GM19351 (cell line): ENCODE results near the gene ABI3BP.
"Not testable (repeated sequence)": the region's sequence is repeated elsewhere in the genome, so short reads cannot be mapped to it uniquely, and the experiment has no call there.

Experiments
- ATAC-seq: cut with Tn5 transposase; IDR thresholded peaks from one replicate; pipeline ENCODE4 v1.9.1; 2021; ENCODE audit warnings: mild to moderate bottlenecking, moderate library complexity; ENCODE audit not compliant: unreplicated experiment

ABI3BP gene, protein sequence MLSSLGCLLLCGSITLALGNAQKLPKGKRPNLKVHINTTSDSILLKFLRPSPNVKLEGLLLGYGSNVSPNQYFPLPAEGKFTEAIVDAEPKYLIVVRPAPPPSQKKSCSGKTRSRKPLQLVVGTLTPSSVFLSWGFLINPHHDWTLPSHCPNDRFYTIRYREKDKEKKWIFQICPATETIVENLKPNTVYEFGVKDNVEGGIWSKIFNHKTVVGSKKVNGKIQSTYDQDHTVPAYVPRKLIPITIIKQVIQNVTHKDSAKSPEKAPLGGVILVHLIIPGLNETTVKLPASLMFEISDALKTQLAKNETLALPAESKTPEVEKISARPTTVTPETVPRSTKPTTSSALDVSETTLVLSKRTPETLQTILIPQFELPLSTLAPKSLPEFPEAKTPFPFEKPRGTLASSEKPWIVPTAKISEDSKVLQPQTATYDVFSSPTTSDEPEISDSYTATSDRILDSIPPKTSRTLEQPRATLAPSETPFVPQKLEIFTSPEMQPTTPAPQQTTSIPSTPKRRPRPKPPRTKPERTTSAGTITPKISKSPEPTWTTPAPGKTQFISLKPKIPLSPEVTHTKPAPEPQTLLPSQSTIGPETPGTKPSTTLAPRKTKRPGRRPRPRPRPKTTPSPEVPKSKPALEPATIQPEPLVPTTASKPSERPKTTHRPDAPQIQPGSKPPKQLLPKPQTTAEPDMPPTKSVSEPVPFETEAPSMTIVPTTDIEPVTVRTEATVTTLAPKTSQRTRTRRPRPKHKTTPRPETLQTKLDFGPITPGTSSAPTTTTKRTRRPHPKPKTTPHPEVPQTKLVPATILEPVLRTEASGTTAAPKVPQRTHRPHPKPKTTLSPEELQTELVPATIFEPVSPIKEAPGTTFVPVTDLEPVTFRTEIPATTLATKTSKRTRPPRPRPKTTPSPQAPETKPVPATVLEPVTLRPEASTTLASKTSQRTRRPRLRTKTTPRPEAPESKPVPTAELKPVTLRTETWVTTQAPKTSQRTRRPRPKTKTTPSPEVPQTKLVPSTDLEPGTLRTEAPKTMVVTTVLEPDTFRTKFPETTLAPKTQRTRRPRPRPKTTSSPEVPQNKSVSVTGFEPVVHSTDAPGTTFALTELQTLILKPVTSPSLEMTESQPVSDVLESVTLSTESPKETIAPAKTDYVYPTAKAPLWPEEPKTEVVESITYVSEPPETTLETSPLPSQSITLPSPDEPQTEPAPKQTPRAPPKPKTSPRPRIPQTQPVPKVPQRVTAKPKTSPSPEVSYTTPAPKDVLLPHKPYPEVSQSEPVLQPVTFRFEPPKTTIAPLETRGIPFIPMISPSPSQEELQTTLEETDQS (N-terminal part only)

DNA sequence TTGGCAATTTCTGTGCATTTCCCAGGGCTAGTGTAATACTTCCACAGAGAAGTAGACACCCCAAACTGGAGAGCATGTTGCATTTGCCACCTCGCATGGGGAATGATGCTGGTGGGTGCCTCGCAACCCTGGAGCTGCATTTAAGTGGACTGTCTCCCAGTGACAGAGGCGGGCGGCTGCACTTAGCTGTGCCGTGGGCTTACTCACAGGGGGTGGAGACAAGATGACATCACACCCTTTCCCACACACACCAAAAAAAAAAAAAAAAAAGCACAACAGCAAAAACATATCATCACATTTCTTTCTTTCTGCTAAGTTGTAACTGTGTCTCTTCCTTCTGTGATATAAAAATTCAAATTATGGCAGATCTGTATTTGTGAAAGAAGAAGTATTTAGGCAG is at the start of gene ABI3BP:
ABI3BP (minus strand) TSS at position 113 of the 400 bp plus-strand sequence; CDS start at position 76, 37 bp downstream.
- no peak for ATAC-seq

DNA sequence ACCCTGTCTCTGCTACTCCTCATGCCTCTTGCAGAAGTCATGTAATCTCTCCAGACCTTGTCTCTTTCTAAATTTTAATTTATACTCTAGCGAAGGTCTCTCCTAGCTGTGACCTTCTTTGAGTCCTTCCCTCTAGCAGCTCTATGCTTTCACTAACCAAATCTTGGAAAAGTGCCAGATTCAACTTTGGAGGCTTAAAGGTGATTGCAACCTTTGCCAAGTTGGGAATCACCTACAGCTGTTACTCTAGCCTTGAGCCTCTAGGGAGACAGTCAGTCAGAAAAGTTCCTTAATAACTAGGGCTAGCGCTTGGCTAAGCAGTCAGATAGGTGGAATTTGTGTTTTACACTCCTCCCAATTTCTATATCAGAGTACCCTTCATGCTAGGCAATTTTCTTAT is 46.1 kb upstream of the ABI3BP start:
- ATAC-seq: no peak

- no peak for ATAC-seq
These were observed 45.7 kb upstream of the ABI3BP start for GRCh38 chr3:101038880-101039279.

- ATAC-seq: no peak
These were observed 45.2 kb upstream of the ABI3BP start for GRCh38 chr3:101038393-101038792.

DNA sequence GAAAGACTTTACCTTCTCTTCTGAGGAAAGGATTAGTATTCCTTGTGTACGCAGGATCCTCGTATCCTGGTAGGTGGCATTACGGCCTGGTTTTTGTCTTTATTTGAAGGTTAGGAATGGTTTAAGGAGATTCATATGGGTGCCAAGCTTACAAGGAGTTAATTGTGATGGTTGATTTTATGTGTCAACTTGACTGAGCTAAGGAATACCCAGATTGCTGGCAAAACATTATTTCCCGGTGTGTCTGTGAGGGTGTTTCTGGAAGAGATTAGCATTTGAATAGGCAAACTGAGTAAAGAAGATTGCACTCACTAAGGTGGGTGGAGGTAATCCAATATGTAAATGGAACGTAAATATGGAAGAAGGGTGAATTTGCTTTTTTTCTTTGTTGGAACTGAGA is 44.4 kb upstream of the ABI3BP start:
- ATAC-seq: no peak

- ATAC-seq: no peak
These were observed 43.5 kb upstream of the ABI3BP start for GRCh38 chr3:101036676-101037075.

- ATAC-seq: no peak
These were observed 43.0 kb upstream of the ABI3BP start for GRCh38 chr3:101036213-101036618.

DNA sequence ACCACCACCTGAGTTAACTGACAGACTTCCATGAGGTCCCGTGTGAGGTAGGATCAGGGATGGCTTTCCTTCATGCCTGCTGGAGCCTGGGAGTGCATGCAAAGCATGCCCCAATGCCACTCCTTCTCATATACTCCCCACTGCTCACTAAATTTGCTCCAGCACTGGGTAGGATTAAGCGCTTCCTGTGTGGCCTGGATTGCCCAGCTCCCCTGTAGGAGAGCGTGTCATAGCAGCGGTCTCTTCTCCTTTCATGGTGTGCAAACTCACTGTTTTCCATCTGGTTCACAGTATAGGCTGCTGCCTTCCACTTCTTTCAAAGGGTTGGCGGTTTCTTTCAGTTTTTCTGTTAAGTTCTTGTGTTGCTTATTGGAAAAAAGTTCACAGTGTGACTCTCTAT is 34.1 kb upstream of the ABI3BP start:
- ATAC-seq: no peak

- no peak for ATAC-seq
These were observed 33.7 kb upstream of the ABI3BP start for GRCh38 chr3:101026881-101027280.

- no peak for ATAC-seq
These were observed 33.0 kb upstream of the ABI3BP start for GRCh38 chr3:101026244-101026643.

- no peak for ATAC-seq
These were observed 27.3 kb upstream of the ABI3BP start for GRCh38 chr3:101020351-101021015.

DNA sequence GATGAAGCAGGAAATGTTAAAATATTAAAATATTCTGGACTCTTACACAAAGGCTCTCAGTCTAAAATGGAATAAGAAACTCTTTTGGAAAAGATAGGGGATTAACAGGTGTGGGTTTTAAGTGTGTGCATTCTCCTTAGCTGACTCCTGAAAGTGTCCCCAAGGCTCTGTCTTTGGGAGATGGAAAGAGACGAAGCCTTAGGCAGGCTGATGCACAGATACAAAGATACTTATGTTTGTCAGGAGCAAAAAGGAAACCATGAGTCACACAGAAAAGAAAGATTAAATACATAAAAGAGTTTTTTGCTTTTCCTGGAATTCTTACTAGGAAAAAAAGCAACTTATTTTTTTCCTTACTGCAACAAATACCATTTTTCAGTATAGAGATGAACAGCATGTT is 23.8 kb upstream of the ABI3BP start:
- ATAC-seq: no peak

DNA sequence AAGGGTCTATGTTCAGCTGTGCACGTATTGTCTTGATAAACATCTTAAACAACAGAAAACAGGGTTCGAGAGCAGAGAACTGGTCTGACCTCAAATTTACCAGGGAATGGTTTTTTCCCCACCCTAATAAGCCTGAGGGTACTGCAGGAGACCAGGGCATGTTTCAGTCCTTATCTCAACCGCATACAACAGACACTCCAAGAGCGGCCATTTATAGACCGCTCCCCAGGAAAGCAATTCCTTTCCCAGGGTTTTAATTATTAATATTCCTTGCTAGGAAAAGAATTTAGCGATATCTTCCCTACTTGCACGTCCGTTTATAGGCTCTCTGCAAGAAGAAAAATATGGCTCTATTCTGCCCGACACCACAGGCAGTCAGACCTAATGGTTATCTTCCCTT is 19.1 kb upstream of the ABI3BP start:
- ATAC-seq: not testable (repeated sequence)

GRCh38 chr3:101011136-101011535 is 17.9 kb upstream of the ABI3BP start:
- no peak for ATAC-seq

- ATAC-seq: no peak
These were observed 17.1 kb upstream of the ABI3BP start for GRCh38 chr3:101010296-101010695.

- no peak for ATAC-seq
These were observed 16.2 kb upstream of the ABI3BP start for GRCh38 chr3:101009386-101009785.

- no peak for ATAC-seq
These were observed 5.9 kb upstream of the ABI3BP start for GRCh38 chr3:100999160-100999559.

DNA sequence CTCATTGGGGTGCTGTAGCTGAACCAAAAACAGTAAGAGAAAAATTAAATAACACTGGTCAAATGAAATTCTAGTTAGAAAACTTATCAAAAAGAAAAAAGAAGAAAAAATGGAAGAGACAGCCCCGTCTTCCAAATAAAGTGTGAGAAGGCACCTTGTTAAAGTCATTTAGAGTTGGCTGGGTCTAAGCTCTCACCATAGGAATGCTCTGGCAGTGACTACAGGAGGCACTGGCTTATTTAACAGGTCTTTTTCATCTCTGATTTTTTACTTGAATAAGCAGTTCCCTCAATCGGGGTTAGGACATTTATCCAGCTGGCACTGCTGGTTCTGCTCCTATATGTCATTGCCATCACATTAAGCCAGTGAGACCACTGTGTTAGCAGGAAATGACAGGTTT is 1.6 kb upstream of the ABI3BP start:
- no peak for ATAC-seq

- no peak for ATAC-seq
These were observed 966 bp upstream of the ABI3BP start for GRCh38 chr3:100994187-100994586.

GRCh38 chr3:100992231-100993012 is 799 bp downstream of the ABI3BP start:
- ATAC-seq: no peak
